B cell (primary cell): Measurements from ENCODE around the gene BIK. TPM values are rescaled to one million over a fixed set of nuclear protein-coding genes. Genes with fewer than 3 reads are reported as not detected.

ENCODE experiments used
- ATAC-seq: fragments of 200-7000 bp; cut with Tn5 transposase; one replicate; pipeline ENCODE4 v1.10.0; 2021; ENCODE audit warnings: low read depth, mild to moderate bottlenecking, moderate number of reproducible peaks, moderate library complexity
- CTCF ChIA-PET: fragments of 350-600 bp; sonication (Branson Sonifier 250); formaldehyde crosslinking; loops from one replicate; lab custom pipeline; 2021; ENCODE audit warnings: antibody characterized with exemption, inconsistent platforms; lab: Charles Lee
- POLR2A ChIA-PET: fragments of 350-600 bp; sonication (Branson Sonifier 250); formaldehyde crosslinking; loops from one replicate; lab custom pipeline; 2021; ENCODE audit warnings: antibody characterized with exemption; lab: Charles Lee
- DNase-seq: peaks from one replicate; pipeline ENCODE4 v3.0.0; 2013
- H2AFZ ChIP-seq: 2 replicates; pipeline ENCODE4 v1.6.1; 2012; ENCODE audit warnings: mild to moderate bottlenecking, low read depth, low read length; ENCODE audit not compliant: insufficient read depth, poor library complexity, severe bottlenecking
- H3K27ac ChIP-seq, 2 donors: 1 replicate in 1 of 2; 2 replicates in 1 of 2; pipeline ENCODE4 v1.5.1; 2012 to 2013; ENCODE audit warnings: low read length in 2 of 2, mild to moderate bottlenecking in 2 of 2, moderate library complexity in 1 of 2
- H3K27me3 ChIP-seq, 4 experiments: fragments of 200-600 bp in 1 of 4; sonication (generic) in 1 of 4; replicated peaks in 1 of 4; 1 replicate in 2 of 4; 2 replicates in 2 of 4; pipeline versions ENCODE4 v1.6.1 to v1.7.0; 2013 to 2016; ENCODE audit warnings: low read length in 3 of 4, mild to moderate bottlenecking in 2 of 4, mixed read lengths in 1 of 4, moderate library complexity in 1 of 4; ENCODE audit not compliant: insufficient read depth in 4 of 4, control insufficient read depth in 3 of 4; ENCODE audit errors: control extremely low read depth in 1 of 4
- H3K36me3 ChIP-seq, 2 experiments: replicated peaks in 1 of 2; 1 replicate in 1 of 2; 2 replicates in 1 of 2; pipeline versions ENCODE4 v1.6.1 to v1.7.1; 2013; ENCODE audit warnings: low read length in 1 of 2; ENCODE audit not compliant: insufficient read depth in 2 of 2, control insufficient read depth in 1 of 2; ENCODE audit errors: control extremely low read depth in 1 of 2, extremely low read depth in 1 of 2
- H3K4me1 ChIP-seq, 2 donors: fragments of 200-600 bp in 1 of 2; sonication (generic) in 1 of 2; 1 replicate in 1 of 2; 2 replicates in 1 of 2; pipeline versions ENCODE4 v1.5.1 to v1.6.1; 2013 to 2017; ENCODE audit warnings: low read length in 2 of 2; ENCODE audit not compliant: control insufficient read depth in 2 of 2, insufficient read depth in 2 of 2
- H3K4me2 ChIP-seq: replicated peaks from 2 replicates; pipeline ENCODE3; 2012; ENCODE audit warnings: mild to moderate bottlenecking, low read depth, low read length; ENCODE audit not compliant: poor library complexity, severe bottlenecking
- H3K4me3 ChIP-seq, 5 experiments: fragments of 200-600 bp in 1 of 5; sonication (generic) in 1 of 5; 1 replicate in 3 of 5; 2 replicates in 2 of 5; pipeline versions ENCODE4 v1.5.1 to v1.7.0; 2011 to 2016; ENCODE audit warnings: low read length in 4 of 5, mild to moderate bottlenecking in 4 of 5, low read depth in 2 of 5, control low read depth in 1 of 5, moderate library complexity in 1 of 5; ENCODE audit not compliant: insufficient read depth in 1 of 5; ENCODE audit errors: control extremely low read depth in 1 of 5, extremely low read depth in 1 of 5
- H3K79me2 ChIP-seq: fragments of 200-600 bp; sonication (generic); one replicate; pipeline ENCODE4 v1.6.0; 2016; ENCODE audit warnings: low read length; ENCODE audit not compliant: control insufficient read depth, insufficient read depth
- H3K9ac ChIP-seq: fragments of 200-600 bp; sonication (generic); 2 replicates; pipeline ENCODE4 v1.6.1; 2017; ENCODE audit warnings: mild to moderate bottlenecking, low read length, moderate library complexity
- H3K9me3 ChIP-seq, 3 donors: one replicate each; pipeline versions ENCODE4 v1.6.1 to v1.7.1; 2013; ENCODE audit warnings: low read length in 2 of 3; ENCODE audit not compliant: control insufficient read depth in 2 of 3, insufficient read depth in 1 of 3; ENCODE audit errors: control extremely low read depth in 1 of 3
- H4K20me1 ChIP-seq: 2 replicates; pipeline ENCODE4 v1.6.0; 2012; ENCODE audit warnings: mild to moderate bottlenecking, low read length; ENCODE audit not compliant: insufficient read depth, control insufficient read depth, poor library complexity, severe bottlenecking
- H3K27ac Mint-ChIP-seq: one replicate; pipeline ENCODE4 v1.8.0; 2021; ENCODE audit warnings: mixed read lengths
- H3K27me3 Mint-ChIP-seq: one replicate; pipeline ENCODE4 v1.8.0; 2021; ENCODE audit warnings: mixed read lengths
- H3K4me1 Mint-ChIP-seq: one replicate; pipeline ENCODE4 v1.8.0; 2021; ENCODE audit warnings: mixed read lengths
- H3K4me3 Mint-ChIP-seq: one replicate; pipeline ENCODE4 v1.8.0; 2021; ENCODE audit warnings: mixed read lengths
- H3K9me3 Mint-ChIP-seq: one replicate; pipeline ENCODE4 v1.8.0; 2022; ENCODE audit warnings: mixed read lengths; ENCODE audit not compliant: insufficient read depth
- EZH2 ChIP-seq: IDR thresholded peaks from 2 replicates; pipeline ENCODE4 v1.6.1; 2012; ENCODE audit warnings: borderline replicate concordance, low read depth, mild to moderate bottlenecking, moderate library complexity, low read length; ENCODE audit not compliant: insufficient read depth, poor library complexity, severe bottlenecking
- WGBS: methylation state at CpG from one replicate; pipeline ENCODE4 v1.1.5; 2013; ENCODE audit warnings: missing lambda C conversion rate; ENCODE audit not compliant: insufficient coverage; 5-methylcytosine and 5-hydroxymethylcytosine counted together
- intact Hi-C: fragments of 100-400 bp; cut with micrococcal nuclease; formaldehyde crosslinking; loops from one replicate; pipeline ENCODE4 v1.10.0; 2022
- polyA plus RNA-seq: library from polyadenylated mRNA; depleted of rRNA; stranded (reverse); fragments of >200 nt; gene quantifications from 2 replicates; pipeline ENCODE4 v1.2.3, GENCODE V29; 2012
- total RNA-seq, 2 donors: library from RNA; stranded (reverse); fragments of 120-200 nt in 1 of 2; gene quantifications; 1 replicate in 1 of 2; 2 replicates in 1 of 2; pipeline versions ENCODE4 v1.2.3 to v1.2.4, GENCODE V29; 2013 to 2022
- TF ChIP-seq, protein P1 (sequence below): fragments of 200-600 bp; IDR thresholded peaks from one replicate; pipeline ENCODE4 v1.8.0; 2022; ENCODE audit warnings: antibody characterized with exemption, mild to moderate bottlenecking

Gene BIK
- total and polyA plus RNA-seq, 2 donors (not counting 1 experiment from before 2014, with no cell fraction given), result 1.3 to 2.7 TPM

DNA sequence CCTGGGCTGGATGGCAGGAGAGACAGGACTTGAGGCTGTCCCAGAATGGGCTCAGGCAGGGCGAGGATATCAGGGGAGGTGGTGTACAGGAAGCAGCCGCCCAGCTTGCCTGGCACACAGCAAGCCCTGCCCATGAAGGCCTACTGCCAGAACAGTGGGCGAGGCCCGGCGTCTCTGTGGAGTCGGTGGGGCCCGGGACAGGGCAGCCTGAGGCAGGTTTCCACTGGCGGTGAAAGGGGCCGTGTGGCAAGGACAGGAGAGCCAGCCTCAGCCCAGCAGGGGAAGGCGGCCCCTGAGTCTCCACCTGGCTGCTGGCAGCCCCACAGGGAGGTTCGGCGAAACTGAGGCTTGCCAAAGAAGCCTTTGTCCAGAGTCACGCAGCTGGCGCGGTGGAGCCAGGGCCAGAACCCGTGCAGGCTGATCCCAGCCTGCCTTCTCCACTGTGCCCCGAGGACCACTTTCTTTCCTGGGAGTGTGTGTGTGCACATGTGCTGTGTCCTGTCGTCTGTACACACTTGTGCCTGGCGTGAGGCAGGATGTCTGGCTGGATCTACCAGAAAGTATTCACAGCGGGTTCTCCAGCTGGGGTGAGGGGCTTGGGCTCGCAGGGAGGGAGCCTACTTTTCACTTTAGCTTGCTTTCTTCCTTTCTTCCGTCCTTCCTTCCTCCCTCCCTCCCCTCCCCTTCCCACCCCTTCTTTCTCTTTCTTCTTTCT, 42.0 kb downstream of the BIK start:
- H3K9me3 Mint-ChIP-seq, result no peaks in the 10 kb centered on the region
- Histone ChIP-seq H2AFZ (peak overlapping the region; percentile 95), H3K9ac (peak overlapping the region; percentile 85), H3K36me3 (no peaks in the 10 kb centered on the region), H3K4me1 (peaks cover 28 to 49% of the 10 kb centered on the region in 2 donors), H3K27ac (peak overlapping the region in 1 of 2 donors; percentile 61), H3K79me2 (peaks cover 25% of the 10 kb centered on the region), H4K20me1 (peaks cover 12% of the 10 kb centered on the region), H3K4me3 (peak overlapping the region in 4 of 5 experiments; percentile 76 to 89 (median 86)), H3K4me2 (peak overlapping the region; percentile 99), H3K27me3 (no peaks in the 10 kb centered on the region), H3K9me3 (no peaks in the 10 kb centered on the region)
- H3K27ac Mint-ChIP-seq, result peak overlapping the region; percentile 70
- peak overlapping the region; percentile 66 for H3K4me3 Mint-ChIP-seq
- no peak for DNase-seq
- H3K4me1 Mint-ChIP-seq, result peaks cover 39% of the 10 kb centered on the region
- peak; percentile 71 for ATAC-seq
- WGBS, result 4% methylated on average over 17 of the region's 22 CpGs
- intact Hi-C loops, result loop anchor here (2.0 kb wide), 1 partner anchor 34 kb away; the partner anchor contains the start of gene TTLL12
- no peak for TF ChIP-seq EZH2
- TF ChIP-seq, protein P1, sequence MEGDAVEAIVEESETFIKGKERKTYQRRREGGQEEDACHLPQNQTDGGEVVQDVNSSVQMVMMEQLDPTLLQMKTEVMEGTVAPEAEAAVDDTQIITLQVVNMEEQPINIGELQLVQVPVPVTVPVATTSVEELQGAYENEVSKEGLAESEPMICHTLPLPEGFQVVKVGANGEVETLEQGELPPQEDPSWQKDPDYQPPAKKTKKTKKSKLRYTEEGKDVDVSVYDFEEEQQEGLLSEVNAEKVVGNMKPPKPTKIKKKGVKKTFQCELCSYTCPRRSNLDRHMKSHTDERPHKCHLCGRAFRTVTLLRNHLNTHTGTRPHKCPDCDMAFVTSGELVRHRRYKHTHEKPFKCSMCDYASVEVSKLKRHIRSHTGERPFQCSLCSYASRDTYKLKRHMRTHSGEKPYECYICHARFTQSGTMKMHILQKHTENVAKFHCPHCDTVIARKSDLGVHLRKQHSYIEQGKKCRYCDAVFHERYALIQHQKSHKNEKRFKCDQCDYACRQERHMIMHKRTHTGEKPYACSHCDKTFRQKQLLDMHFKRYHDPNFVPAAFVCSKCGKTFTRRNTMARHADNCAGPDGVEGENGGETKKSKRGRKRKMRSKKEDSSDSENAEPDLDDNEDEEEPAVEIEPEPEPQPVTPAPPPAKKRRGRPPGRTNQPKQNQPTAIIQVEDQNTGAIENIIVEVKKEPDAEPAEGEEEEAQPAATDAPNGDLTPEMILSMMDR, result no peak
- H3K27me3 Mint-ChIP-seq, result no peaks in the 10 kb centered on the region
- ChIA-PET CTCF (interaction anchor here (0.5 kb wide), 1 partner anchor 12 kb away, joined by 3 read pairs; no protein-coding TSS in a partner anchor), POLR2A (interaction anchor here (0.7 to 1.4 kb wide), 3 partner anchors 10 to 35 kb away, joined by 3 read pairs; partner anchors contain the start of genes MCAT and TTLL12)

DNA sequence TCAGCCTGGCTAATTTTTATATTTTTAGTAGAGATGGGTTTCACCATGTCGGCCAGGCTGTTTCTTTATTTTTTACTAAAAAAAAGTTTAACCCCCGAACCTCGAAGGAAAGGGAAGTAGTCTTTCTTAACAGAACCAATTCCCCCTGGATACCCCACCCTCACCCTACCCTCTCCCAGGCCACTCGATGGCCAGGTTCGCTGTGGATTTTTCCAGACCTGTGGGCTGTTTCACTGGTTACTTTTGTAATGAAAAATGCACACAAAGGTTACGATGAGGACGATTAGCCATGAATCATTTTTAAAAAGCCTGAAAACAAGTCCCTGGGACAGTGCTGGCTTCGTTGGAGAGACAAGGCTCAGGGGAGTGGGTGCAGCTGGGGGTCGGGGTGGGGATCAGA, 43.3 kb downstream of the BIK start:
- Histone ChIP-seq H3K36me3 (no peaks in the 10 kb centered on the region), H3K9me3 (no peaks in the 10 kb centered on the region), H3K79me2 (peaks cover 25% of the 10 kb centered on the region), H4K20me1 (peaks cover 12% of the 10 kb centered on the region), H3K9ac (no peak overlapping the region), H3K4me3 (no peak overlapping the region), H3K4me2 (no peak overlapping the region), H3K27me3 (no peaks in the 10 kb centered on the region), H2AFZ (no peak overlapping the region), H3K4me1 (peaks cover 14 to 35% of the 10 kb centered on the region in 2 donors), H3K27ac (no peak overlapping the region)
- intact Hi-C loops, result loop anchor here (2.0 kb wide), 1 partner anchor 33 kb away; the partner anchor contains the start of gene TTLL12
- ChIA-PET CTCF (no interaction called here), POLR2A (no interaction called here)
- Mint-ChIP-seq H3K4me3 (no peak overlapping the region), H3K27me3 (no peaks in the 10 kb centered on the region), H3K4me1 (peaks cover 28% of the 10 kb centered on the region), H3K9me3 (no peaks in the 10 kb centered on the region), H3K27ac (no peak overlapping the region)
- ATAC-seq (no peak), DNase-seq (no peak)
- no peak for TF ChIP-seq EZH2
- TF ChIP-seq, protein P1, result no peak
- WGBS, result 62% methylated on average over 5 of the region's 9 CpGs
